ENCODE results near the gene PLEKHH1. TPM values are rescaled to one million over a fixed set of nuclear protein-coding genes. Genes with fewer than 3 reads are reported as not detected.

PLEKHH1 gene
- total RNA-seq, 3 donors from 2014 or later, result 45.8 to 110 (median 61.5) TPM

GRCh38 chr14:67576216-67576955 is 43.3 kb downstream of the PLEKHH1 start:
- Histone ChIP-seq H3K4me3 (no peak overlapping the region), H3K9me3 (no peaks in the 10 kb centered on the region), H3K36me3 (ENCODE audit: low read depth) (no peaks in the 10 kb centered on the region), H3K4me1 (ENCODE audit: low read depth) (no peaks in the 10 kb centered on the region)
- intact Hi-C loops (cut with DNase I, micrococcal nuclease), result no loop called here
- no peak for DNase-seq
- no peak for TF ChIP-seq CTCF (IDR thresholded peaks at IDR 0.05)
- ATAC-seq, result no peak

GRCh38 chr14:67577181-67577808 is 44.2 kb downstream of the PLEKHH1 start:
- no peak for TF ChIP-seq CTCF (IDR thresholded peaks at IDR 0.05)
- no peaks in the 10 kb centered on the region for H3K4me1 ChIP-seq (ENCODE audit: low read depth)
- intact Hi-C loops (cut with DNase I, micrococcal nuclease), result no loop called here
- H3K9me3 ChIP-seq, result no peaks in the 10 kb centered on the region
- H3K36me3 ChIP-seq (ENCODE audit: low read depth), result no peaks in the 10 kb centered on the region
- DNase-seq (no peak), ATAC-seq (no peak)
- no peak overlapping the region for H3K4me3 ChIP-seq

- intact Hi-C loops (cut with DNase I, micrococcal nuclease), result no loop called here
- DNase-seq, result no peak
- no peaks in the 10 kb centered on the region for H3K9me3 ChIP-seq
- no peaks in the 10 kb centered on the region for H3K4me1 ChIP-seq (ENCODE audit: low read depth)
- no peak overlapping the region for H3K4me3 ChIP-seq
- no peak for ATAC-seq
- no peaks in the 10 kb centered on the region for H3K36me3 ChIP-seq (ENCODE audit: low read depth)
- no peak for TF ChIP-seq CTCF (IDR thresholded peaks at IDR 0.05)
Observed at GRCh38 chr14:67577909-67578749, 45.0 kb downstream of the PLEKHH1 start.

- no peak for TF ChIP-seq CTCF (IDR thresholded peaks at IDR 0.05)
- DNase-seq, result no peak
- no peaks in the 10 kb centered on the region for H3K36me3 ChIP-seq (ENCODE audit: low read depth)
- intact Hi-C loops (cut with DNase I, micrococcal nuclease), result no loop called here
- no peaks in the 10 kb centered on the region for H3K4me1 ChIP-seq (ENCODE audit: low read depth)
- no peak for ATAC-seq
- H3K9me3 ChIP-seq, result no peaks in the 10 kb centered on the region
- H3K4me3 ChIP-seq, result no peak overlapping the region
Observed at GRCh38 chr14:67579040-67579439, 46.0 kb downstream of the PLEKHH1 start.

- DNase-seq, result no peak
- no peaks in the 10 kb centered on the region for H3K4me1 ChIP-seq (ENCODE audit: low read depth)
Observed at GRCh38 chr14:67579636-67580035, 46.5 kb downstream of the PLEKHH1 start.

More at GRCh38 chr14:67579636-67580035, 46.5 kb downstream of the PLEKHH1 start:
- Histone ChIP-seq H3K4me3 (no peak overlapping the region), H3K36me3 (ENCODE audit: low read depth) (no peaks in the 10 kb centered on the region), H3K9me3 (no peaks in the 10 kb centered on the region)
- no peak for TF ChIP-seq CTCF (IDR thresholded peaks at IDR 0.05)
- ATAC-seq, result no peak
- intact Hi-C loops (cut with DNase I, micrococcal nuclease), result no loop called here
